Right atrium auricular region (tissue), 2 donors: ENCODE data around the gene ARFGAP1. TPM values are rescaled to one million over a fixed set of nuclear protein-coding genes. Genes with fewer than 3 reads are reported as not detected.

Source experiments
- DNase-seq: peaks from one replicate; pipeline ENCODE4 v3.0.0-alpha.2; 2019; ENCODE audit warnings: low spot score
- H3K27ac ChIP-seq, 2 donors: fragments of 200-600 bp; sonication (generic); 1 replicate in 1 of 2; 2 replicates in 1 of 2; pipeline ENCODE4 v1.5.1; 2016 to 2019
- H3K27me3 ChIP-seq, 2 donors: fragments of 200-600 bp; sonication (generic); one replicate each; pipeline versions ENCODE4 v1.5.1 to v1.6.0; 2017 to 2019
- H3K36me3 ChIP-seq: fragments of 200-600 bp; sonication (generic); one replicate; pipeline ENCODE4 v1.5.1; 2016
- H3K4me1 ChIP-seq, 2 donors: fragments of 200-600 bp; sonication (generic); one replicate each; pipeline versions ENCODE4 v1.5.1 to v1.6.0; 2017 to 2019
- H3K4me3 ChIP-seq, 2 donors: fragments of 200-600 bp; sonication (generic); 1 replicate in 1 of 2; 2 replicates in 1 of 2; pipeline ENCODE4 v1.5.1; 2017 to 2019; ENCODE audit warnings: mild to moderate bottlenecking in 1 of 2, moderate library complexity in 1 of 2
- H3K9me3 ChIP-seq, 2 donors: fragments of 200-600 bp; sonication (generic); one replicate each; pipeline ENCODE4 v1.5.1; 2019
- CTCF ChIP-seq, 2 donors: fragments of 200-600 bp; sonication (generic); IDR thresholded peaks; one replicate each; pipeline ENCODE4 v1.5.1; 2019; ENCODE audit warnings: antibody characterized with exemption in 2 of 2
- total RNA-seq, 2 donors: library from RNA; depleted of rRNA; stranded (reverse); fragments of >200 nt; gene quantifications; one replicate each; pipeline ENCODE4 v1.1.0, GENCODE V29; 2016

The ARFGAP1 gene
- total RNA-seq, 2 donors from 2014 or later = 19.1 to 20.7 TPM

- H3K4me3 ChIP-seq = no peak overlapping the region
- no peak for TF ChIP-seq CTCF (IDR thresholded peaks at IDR 0.05)
- DNase-seq = no peak
- no peaks in the 10 kb centered on the region for H3K4me1 ChIP-seq
- H3K9me3 ChIP-seq = no peaks in the 10 kb centered on the region
- no peak overlapping the region for H3K27ac ChIP-seq
- H3K27me3 ChIP-seq = no peaks in the 10 kb centered on the region
- H3K36me3 ChIP-seq = peaks cover 78% of the 10 kb centered on the region
Measured at GRCh38 chr20:63283397-63284082, 10.9 kb downstream of the ARFGAP1 start.

GRCh38 chr20:63284083-63284440, 11.4 kb downstream of the ARFGAP1 start:
- no peak overlapping the region for H3K27ac ChIP-seq
- no peak for DNase-seq
- no peak for TF ChIP-seq CTCF (IDR thresholded peaks at IDR 0.05)
- peaks cover 78% of the 10 kb centered on the region for H3K36me3 ChIP-seq
- H3K4me3 ChIP-seq = no peak overlapping the region
- H3K4me1 ChIP-seq = no peaks in the 10 kb centered on the region
- no peaks in the 10 kb centered on the region for H3K9me3 ChIP-seq
- H3K27me3 ChIP-seq = no peaks in the 10 kb centered on the region

GRCh38 chr20:63284544-63284949, 11.9 kb downstream of the ARFGAP1 start:
- H3K4me3 ChIP-seq = no peak overlapping the region
- H3K27me3 ChIP-seq = no peaks in the 10 kb centered on the region
- H3K9me3 ChIP-seq = no peaks in the 10 kb centered on the region
- no peaks in the 10 kb centered on the region for H3K4me1 ChIP-seq
- no peak for TF ChIP-seq CTCF (IDR thresholded peaks at IDR 0.05)
- H3K36me3 ChIP-seq = peaks cover 77% of the 10 kb centered on the region
- no peak overlapping the region for H3K27ac ChIP-seq
- no peak for DNase-seq

GRCh38 chr20:63284981-63285524, 12.4 kb downstream of the ARFGAP1 start:
- Histone ChIP-seq H3K4me3 (no peak overlapping the region), H3K27me3 (no peaks in the 10 kb centered on the region), H3K4me1 (no peaks in the 10 kb centered on the region), H3K36me3 (peaks cover 72% of the 10 kb centered on the region), H3K9me3 (no peaks in the 10 kb centered on the region), H3K27ac (no peak overlapping the region)
- no peak for DNase-seq
- TF ChIP-seq CTCF (IDR thresholded peaks at IDR 0.05) = no peak

GRCh38 chr20:63285636-63286615, 13.3 kb downstream of the ARFGAP1 start:
- no peak for TF ChIP-seq CTCF (IDR thresholded peaks at IDR 0.05)
- DNase-seq = no peak
- no peak overlapping the region for H3K4me3 ChIP-seq
- no peaks in the 10 kb centered on the region for H3K9me3 ChIP-seq
- peaks cover 0 to 8% of the 10 kb centered on the region in 2 donors for H3K4me1 ChIP-seq
- H3K27me3 ChIP-seq = no peaks in the 10 kb centered on the region
- no peak overlapping the region for H3K27ac ChIP-seq
- peaks cover 64% of the 10 kb centered on the region for H3K36me3 ChIP-seq
